Measurements from ENCODE around the gene ATP13A2.

The ATP13A2 gene

DNA sequence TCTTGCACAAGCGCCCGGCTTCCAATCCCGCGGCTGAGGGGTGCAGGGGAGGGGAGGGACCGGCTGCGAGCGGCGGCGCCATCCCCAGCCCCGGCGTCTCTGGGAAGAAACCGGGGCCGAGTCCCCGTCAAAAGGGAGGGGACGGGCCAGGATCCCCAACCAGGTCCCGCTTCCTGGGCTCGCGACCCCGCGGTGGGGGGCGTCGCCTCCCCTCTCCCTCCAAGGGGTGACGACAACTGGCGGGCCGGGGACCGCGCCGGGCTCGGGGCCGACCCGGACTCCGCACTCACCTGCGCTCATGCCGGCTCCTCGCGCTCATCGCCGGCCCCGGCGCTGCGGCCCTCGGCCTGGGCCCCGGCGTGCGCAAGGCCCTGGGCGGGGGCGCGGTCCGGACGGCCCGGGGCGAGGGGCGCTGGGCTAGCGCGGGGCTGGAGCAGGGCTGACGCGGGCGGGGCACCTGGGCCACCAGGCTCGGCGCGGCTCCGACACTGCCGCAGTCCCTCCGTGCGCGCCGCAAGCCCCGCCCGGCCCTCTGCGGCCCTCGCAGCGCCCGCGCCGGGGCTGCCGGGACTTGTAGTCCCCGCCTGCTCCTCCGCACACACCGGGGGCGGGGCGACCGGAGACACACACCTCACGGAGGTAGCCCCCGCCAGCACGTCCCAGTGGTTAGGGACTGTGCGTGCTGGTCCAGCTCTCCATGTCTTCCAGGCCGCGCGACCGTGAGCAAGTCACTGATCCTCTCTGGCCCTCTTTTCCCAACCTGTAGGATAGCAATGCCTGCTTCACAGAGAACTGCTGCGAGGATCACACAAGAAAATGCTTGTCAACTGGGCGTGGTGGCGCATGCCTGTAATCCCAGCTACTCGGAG lies at the start of gene ATP13A2:
ATP13A2 (minus strand) TSS at position 490 of the 869 bp plus-strand sequence; CDS start at position 300, 190 bp downstream.
- peak; percentile 81 to 82 for DNase-seq

DNA sequence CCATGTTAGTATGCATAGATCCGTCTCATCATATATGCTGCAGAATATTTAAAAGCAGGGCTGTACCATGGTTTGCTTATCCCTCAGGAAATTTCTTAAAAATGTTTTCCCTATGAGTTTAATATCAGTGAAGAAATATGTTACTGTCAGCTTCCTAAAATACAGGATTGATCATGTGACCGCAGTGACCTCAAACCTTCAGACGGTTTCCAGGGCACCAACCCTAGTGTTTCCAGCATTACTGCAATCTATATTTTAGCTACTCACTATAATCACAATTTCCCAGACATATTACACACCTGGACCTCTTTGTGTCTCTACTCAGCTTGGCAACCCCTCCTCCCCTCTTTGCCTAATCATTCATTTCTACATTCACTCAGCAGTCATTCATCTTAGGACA lies 49.8 kb upstream of the ATP13A2 start:
- no peak for DNase-seq

- no peak for DNase-seq
Observed at GRCh38 chr1:17060306-17060749, 48.6 kb upstream of the ATP13A2 start.

GRCh38 chr1:17059391-17060305 lies 47.9 kb upstream of the ATP13A2 start:
- peak; percentile 45 to 65 for DNase-seq

DNA sequence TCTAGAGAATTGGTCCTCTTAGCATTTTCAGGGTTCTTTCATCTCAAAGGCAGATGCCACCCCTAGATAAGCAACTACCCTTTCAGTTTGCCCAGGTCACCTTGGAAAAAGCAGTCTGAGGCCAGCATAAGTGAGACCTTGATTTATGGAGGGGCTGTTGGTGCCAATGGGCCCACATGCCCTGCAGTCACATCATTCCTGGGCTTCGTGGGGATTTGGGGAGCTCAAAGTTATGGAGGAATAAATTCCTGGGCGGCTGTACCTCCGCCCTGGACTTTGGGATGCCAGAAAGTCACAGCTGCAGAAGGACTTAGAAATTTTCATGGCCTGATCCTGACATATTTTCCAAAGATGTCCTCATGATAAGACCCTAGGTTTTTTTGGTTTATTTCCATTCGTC lies 44.8 kb upstream of the ATP13A2 start:
- no peak for DNase-seq

DNA sequence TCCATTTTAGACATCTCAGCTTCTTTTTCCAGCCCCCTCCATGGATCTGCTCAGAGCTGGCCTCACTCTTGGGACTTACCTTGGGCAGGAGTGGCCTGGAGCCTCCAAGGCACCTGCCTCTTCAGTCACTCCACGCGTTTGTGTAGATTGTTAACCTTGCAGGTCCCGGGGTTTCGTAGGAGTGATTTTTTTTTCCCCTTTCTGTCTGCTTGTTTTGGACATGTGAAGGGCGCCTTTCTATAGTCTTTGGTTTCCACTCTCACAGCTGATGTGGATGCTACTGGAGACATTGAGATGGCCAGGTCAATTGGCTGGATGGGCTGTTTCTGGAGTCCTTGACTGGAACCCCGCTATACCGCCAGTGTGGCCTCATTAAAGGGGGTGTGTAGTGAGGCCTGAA lies 44.1 kb upstream of the ATP13A2 start:
- no peak for DNase-seq

DNA sequence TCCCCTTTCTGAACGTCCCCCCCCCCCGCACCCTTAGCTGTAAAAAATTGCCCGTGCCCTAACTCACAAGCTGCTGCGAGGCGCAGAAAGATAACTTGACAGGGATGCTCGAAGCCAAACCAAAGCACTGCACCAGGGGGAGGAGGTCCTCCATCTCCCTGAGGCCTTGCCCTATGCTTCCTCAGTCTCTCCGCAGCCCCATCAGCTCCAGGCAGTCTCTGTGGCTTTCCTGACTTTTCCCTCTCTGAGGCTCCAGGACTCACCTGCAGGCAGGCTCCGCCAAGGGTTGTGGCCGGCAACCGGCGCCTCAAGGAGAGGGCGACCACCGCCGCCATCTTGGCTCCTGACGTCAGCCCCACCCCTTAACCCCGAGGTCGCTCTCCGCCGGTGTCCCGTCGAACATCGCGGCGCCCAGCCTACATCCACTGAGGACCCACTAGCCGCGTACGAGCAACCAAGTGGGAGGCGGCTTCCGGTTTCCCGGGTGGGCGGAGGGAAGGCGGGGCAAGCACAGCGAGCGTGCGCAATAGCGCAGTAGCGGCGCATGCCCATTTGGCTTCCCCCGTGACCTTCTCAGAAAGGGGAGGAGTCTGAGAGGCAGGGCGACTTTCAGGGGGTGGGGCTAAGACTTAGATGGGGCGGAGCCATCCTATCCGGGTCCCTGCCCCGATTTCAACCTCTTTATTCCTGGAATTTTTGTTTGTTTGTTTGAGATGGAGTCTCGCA lies 42.1 kb upstream of the ATP13A2 start, which contains the start of gene SDHB:
SDHB (minus strand) TSS at position 348 of the 726 bp plus-strand sequence; CDS start at position 335, 13 bp downstream.
- peak; percentile 99 for DNase-seq

- DNase-seq = no peak
Observed at GRCh38 chr1:17053086-17053684, 41.5 kb upstream of the ATP13A2 start.

DNA sequence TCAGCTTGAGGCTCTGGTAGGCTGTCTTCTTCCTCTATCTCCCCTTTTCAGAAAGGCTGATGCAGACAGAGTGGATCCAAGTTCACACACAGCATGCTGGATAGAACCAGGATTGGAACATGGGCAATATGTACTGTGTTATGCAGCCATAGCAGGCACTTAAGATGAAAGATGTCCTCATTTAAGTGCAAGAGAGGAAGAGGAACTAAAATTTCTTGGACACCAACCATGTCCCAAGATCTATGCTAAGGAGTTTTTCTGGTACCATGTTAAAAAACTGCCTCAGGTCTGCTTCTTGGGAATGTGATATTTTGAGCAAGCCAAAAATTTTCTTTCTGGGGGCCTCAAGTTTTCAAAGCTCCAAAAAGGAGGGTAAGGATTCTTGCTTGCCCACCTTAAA lies 40.9 kb upstream of the ATP13A2 start:
- no peak for DNase-seq

GRCh38 chr1:17052038-17052437 lies 40.3 kb upstream of the ATP13A2 start:
- DNase-seq = no peak

- DNase-seq = no peak
Observed at GRCh38 chr1:17047924-17048323, 36.2 kb upstream of the ATP13A2 start.

DNA sequence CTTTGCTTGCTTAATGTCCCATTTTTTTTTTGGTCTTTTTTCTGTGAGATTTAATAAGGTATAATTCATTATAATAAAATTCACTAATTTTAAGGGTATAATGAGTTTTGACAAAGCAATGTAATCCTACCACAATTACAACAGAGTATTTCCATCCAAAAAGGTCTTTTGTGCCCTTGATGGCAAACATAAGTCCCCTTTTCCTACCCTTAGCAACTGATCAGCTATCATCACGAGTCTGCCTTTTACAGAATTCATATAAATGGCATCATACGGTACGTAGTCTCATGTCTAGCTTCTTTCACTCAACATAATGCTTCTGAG lies 34.6 kb upstream of the ATP13A2 start:
- no peak for DNase-seq

DNA sequence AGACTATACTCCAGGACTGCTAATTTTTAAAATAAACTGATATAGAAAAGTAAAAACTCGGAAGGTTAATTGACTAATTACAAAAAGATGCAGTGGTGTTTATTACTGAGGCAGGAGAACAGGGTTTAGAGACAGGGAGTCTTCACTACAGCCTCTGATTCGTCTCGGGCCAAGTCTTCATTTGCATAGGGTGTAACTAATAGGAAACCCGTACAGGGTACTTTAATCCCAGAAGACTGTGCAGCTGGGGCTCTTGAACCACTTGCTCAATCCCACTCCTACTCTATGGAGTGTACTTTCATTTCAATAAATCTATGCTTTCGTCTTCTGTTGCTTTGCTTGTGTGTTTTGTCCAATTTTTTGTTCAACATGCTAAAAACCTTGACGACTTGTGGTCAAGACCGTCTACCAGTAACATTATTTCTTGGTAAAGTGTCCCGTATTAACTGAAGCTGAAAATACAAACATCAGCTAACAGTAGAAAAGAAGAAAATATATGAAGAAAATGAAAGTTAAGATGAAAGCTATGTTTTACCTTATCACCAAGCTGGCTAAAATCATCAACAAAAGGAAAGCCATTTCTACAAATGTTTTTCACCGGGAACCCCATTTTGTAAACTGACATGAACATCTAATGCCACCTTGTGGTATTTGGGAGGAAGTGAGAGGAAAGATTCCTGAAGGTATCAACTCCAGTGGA lies 34.1 kb upstream of the ATP13A2 start:
- peak in 1 of 2 donors; percentile 56 for DNase-seq

- DNase-seq = peak in 1 of 2 donors; percentile 24
Observed at GRCh38 chr1:17045150-17045549, 33.4 kb upstream of the ATP13A2 start.

DNA sequence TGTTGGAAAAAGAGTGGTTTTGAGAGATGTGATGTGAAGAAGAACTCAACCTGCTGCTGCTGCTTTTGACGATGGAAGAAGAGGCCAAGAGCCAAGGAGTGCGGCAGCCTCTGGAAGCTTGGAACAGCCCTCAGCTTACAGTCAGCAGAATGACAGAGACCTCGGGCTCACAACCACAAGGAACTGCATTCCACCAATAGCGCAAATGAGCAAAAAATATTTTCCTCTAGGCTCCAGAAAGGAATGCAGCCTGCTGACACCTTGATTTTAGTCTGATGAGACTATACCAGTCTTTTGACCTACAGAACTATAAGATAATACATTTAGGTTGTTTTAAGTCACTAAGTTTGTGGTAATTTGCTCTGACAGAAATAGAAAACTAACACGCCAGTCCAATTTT lies 31.9 kb upstream of the ATP13A2 start:
- DNase-seq = no peak

DNA sequence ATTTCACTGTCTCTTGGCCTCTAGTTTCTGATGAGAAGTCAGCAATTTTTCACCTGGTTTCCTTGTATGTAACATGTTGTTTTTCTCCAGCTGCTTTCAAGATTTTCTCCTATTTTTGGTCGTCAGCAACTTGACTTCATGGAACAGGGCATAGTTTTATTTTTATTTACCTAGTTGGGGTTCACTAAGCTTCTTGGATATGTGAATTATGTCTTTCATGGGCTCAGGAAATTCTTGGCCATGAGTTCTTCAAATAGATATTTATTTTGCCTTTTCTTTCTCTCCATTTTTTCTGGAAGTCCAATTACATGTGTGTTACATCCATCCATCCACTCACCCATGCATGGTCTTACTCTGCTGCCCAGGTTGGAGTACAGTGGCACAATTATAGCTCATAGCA lies 28.4 kb upstream of the ATP13A2 start:
- no peak for DNase-seq

GRCh38 chr1:17039522-17039921 lies 27.8 kb upstream of the ATP13A2 start:
- no peak for DNase-seq

- DNase-seq = no peak
Observed at GRCh38 chr1:17033481-17033880, 21.8 kb upstream of the ATP13A2 start.

GRCh38 chr1:17032741-17033140 lies 21.0 kb upstream of the ATP13A2 start:
- DNase-seq = no peak

- no peak for DNase-seq
Observed at GRCh38 chr1:17031436-17031835, 19.7 kb upstream of the ATP13A2 start.

GRCh38 chr1:17030206-17030605 lies 18.5 kb upstream of the ATP13A2 start:
- no peak for DNase-seq

GRCh38 chr1:17028662-17029188 lies 17.0 kb upstream of the ATP13A2 start:
- no peak for DNase-seq

All from CD4-positive, alpha-beta T cell treated with Interleukin-4 for 1 hour (primary cell).